Measurements from ENCODE around the gene PSD4. TPM values are rescaled to one million over a fixed set of nuclear protein-coding genes. Genes with fewer than 3 reads are reported as not detected.

The PSD4 gene
- total and polyA plus RNA-seq, 2 of the 4 experiments (the other 2 are of a cell fraction) = 0.36 to 0.70 TPM

- TF ChIP-seq ELK1 (IDR thresholded peaks at IDR 0.05; ENCODE audit: borderline replicate concordance, low read depth, low read length) = no peak
- no peak for TF ChIP-seq CEBPB (IDR thresholded peaks at IDR 0.05; ENCODE audit: low read depth, low read length)
- no peak for TF ChIP-seq SMC3 (IDR thresholded peaks at IDR 0.05; ENCODE audit: low read depth, low read length)
- TF ChIP-seq NFE2L2 (IDR thresholded peaks at IDR 0.05; ENCODE audit: low read depth, low read length) = no peak
Measured at GRCh38 chr2:113176696-113177355, 3.1 kb downstream of the PSD4 start (continued).
